ENCODE measurements around the gene TAS2R4.
"Not testable (repeated sequence)": the region's sequence is repeated elsewhere in the genome, so short reads cannot be mapped to it uniquely, and the experiment has no call there.

TAS2R4 gene

GRCh38 chr7:141739250-141739649, 37.2 kb upstream of the TAS2R4 start:
- no peak for DNase-seq (ENCODE audit: low read depth)
- peak overlapping the region; percentile 87 for H3K4me3 ChIP-seq (ENCODE audit: control insufficient read depth, low read depth, low read length)
- no peak for TF ChIP-seq CTCF (conservative IDR thresholded peaks at IDR 0.05; ENCODE audit: control insufficient read depth, insufficient read depth, low read depth, low read length)

DNA sequence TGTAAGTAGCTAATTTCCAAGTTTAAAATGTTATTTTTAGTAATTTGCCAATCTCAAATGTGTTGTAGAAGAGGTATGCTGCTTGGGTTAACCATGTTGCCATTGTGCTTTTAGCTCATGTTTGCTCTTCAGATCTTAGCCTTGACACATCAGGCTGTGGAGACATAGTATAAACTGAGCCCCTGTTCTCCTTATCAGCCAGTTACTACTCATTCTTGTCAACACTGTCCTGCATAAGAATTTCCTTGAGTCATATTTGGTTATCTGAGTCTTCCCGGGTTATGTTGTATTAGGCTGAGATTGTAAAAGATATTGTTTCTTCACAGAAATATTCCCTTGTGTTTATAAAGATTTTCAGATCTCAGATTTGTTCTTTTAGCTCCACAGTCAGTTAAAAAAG, 34.2 kb upstream of the TAS2R4 start:
- no peak for TF ChIP-seq CTCF (conservative IDR thresholded peaks at IDR 0.05; ENCODE audit: control insufficient read depth, insufficient read depth, low read depth, low read length)
- DNase-seq (ENCODE audit: low read depth), result no peak
- H3K4me3 ChIP-seq (ENCODE audit: control insufficient read depth, low read depth, low read length), result no peak overlapping the region

- no peak overlapping the region for H3K4me3 ChIP-seq (ENCODE audit: control insufficient read depth, low read depth, low read length)
- DNase-seq (ENCODE audit: low read depth), result peak; percentile 12
- TF ChIP-seq CTCF (conservative IDR thresholded peaks at IDR 0.05; ENCODE audit: control insufficient read depth, insufficient read depth, low read depth, low read length), result no peak
These were observed 32.3 kb upstream of the TAS2R4 start for GRCh38 chr7:141744131-141744530.

- H3K4me3 ChIP-seq (ENCODE audit: control insufficient read depth, low read depth, low read length), result no peak overlapping the region
- DNase-seq (ENCODE audit: low read depth), result no peak
- no peak for TF ChIP-seq CTCF (conservative IDR thresholded peaks at IDR 0.05; ENCODE audit: control insufficient read depth, insufficient read depth, low read depth, low read length)
These were observed 28.1 kb upstream of the TAS2R4 start for GRCh38 chr7:141748396-141748795.

GRCh38 chr7:141751904-141752303, 24.6 kb upstream of the TAS2R4 start:
- H3K4me3 ChIP-seq (ENCODE audit: control insufficient read depth, low read depth, low read length), result not testable (repeated sequence)

GRCh38 chr7:141752634-141753033, 23.8 kb upstream of the TAS2R4 start:
- no peak overlapping the region for H3K4me3 ChIP-seq (ENCODE audit: control insufficient read depth, low read depth, low read length)
- peak; percentile 10 for DNase-seq (ENCODE audit: low read depth)
- TF ChIP-seq CTCF (conservative IDR thresholded peaks at IDR 0.05; ENCODE audit: control insufficient read depth, insufficient read depth, low read depth, low read length), result peak; percentile 29

More at GRCh38 chr7:141751904-141752303, 24.6 kb upstream of the TAS2R4 start:
- peak; percentile 6 for DNase-seq (ENCODE audit: low read depth)

DNA sequence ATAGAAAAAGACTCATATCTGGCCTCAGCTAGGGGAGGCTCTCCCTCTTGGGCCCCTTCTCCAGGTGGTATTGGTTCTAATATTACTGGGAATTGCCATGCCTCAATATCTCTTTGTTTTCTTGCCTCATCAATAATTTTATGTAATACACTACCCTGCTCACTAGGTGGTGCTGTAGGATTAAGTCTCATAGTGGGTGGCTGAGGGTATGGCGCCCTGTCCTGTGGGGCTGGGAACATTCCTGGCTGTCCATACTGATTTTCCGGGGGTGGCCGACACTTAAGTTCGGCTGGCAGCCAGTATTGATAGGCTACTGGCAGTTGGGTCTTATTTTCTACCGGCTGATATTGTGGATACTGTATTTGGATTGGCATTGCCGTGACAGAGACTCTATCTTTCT, 21.5 kb upstream of the TAS2R4 start:
- TF ChIP-seq CTCF (conservative IDR thresholded peaks at IDR 0.05; ENCODE audit: control insufficient read depth, insufficient read depth, low read depth, low read length), result peak; percentile 37
- peak; percentile 36 for DNase-seq (ENCODE audit: low read depth)
- no peak overlapping the region for H3K4me3 ChIP-seq (ENCODE audit: control insufficient read depth, low read depth, low read length)

Measured in fibroblast of mammary gland (primary cell).